ENCODE data around the gene TMIE.
"Not testable (repeated sequence)": the region's sequence is repeated elsewhere in the genome, so short reads cannot be mapped to it uniquely, and the experiment has no call there.

Gene TMIE

DNA sequence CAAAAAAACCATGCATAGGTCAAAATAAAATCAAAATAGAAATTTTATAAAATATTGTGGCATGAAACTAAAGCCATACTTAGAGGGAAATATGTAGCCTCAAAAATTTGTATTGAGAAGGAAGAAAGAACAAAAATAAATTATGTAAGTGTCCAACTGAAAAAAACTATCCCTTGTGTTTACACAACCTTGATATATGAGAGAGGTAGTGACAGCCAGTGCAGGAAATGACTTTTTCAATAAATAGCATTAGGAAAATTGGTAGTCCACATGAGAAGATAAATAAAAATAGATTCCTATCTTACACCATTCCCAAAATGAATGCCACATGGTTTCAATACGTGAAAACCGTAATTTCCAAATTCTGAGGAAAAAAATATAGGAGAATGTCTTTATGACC is 29.6 kb downstream of the TMIE start:
- H3K4me3 ChIP-seq (ENCODE audit: control insufficient read depth in 1 of 7, extremely low read depth in 1 of 7, insufficient read depth in 4 of 7, low read depth in 2 of 7, low read length in 6 of 7), result no peak overlapping the region
- no peak overlapping the region for H3K27ac ChIP-seq (ENCODE audit: insufficient read depth in 1 of 2, low read depth in 1 of 2, low read length in 2 of 2, poor library complexity in 1 of 2, severe bottlenecking in 2 of 2)
- no peaks in the 10 kb centered on the region for H3K27me3 ChIP-seq (replicated peaks in 2 of 5; ENCODE audit: control insufficient read depth in 4 of 5, insufficient read depth in 5 of 5, low read length in 4 of 5)
- H3K4me1 ChIP-seq (ENCODE audit: control extremely low read depth in 1 of 4, control insufficient read depth in 4 of 4, insufficient read depth in 4 of 4, low read length in 3 of 4), result peaks cover 0 to 7% (median 0%) of the 10 kb centered on the region in 4 experiments
- no CpG with 5 or more reads among the region's 2 CpGs for WGBS (ENCODE audit: insufficient coverage)
- ChIA-PET CTCF (no interaction called here), POLR2A (no interaction called here)
- no peak for DNase-seq
- H3K36me3 ChIP-seq (ENCODE audit: control insufficient read depth in 4 of 4, insufficient read depth in 4 of 4, low read length in 3 of 4), result no peaks in the 10 kb centered on the region
- no peaks in the 10 kb centered on the region for H3K9me3 ChIP-seq (ENCODE audit: control extremely low read depth in 1 of 5, control insufficient read depth in 4 of 5, insufficient read depth in 2 of 5, low read depth in 1 of 5, low read length in 4 of 5)

DNA sequence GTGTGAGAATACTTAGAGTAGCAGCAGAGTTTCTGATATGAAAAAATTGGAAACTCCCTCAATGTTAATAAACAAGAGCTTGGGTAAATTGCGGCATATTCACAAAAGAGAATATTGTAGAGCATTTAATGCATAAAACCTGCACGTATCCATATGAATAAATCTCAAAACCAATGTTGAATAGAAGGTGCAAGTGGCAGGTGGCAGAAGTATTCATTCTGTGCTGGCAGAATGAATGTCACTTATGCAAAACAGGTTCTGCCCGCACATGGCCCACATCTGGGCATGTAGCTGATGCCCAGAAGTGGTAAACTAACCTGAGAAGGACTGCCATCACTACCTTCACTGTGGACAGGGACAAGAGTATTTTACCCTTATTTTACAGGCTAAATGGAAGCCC is 30.6 kb downstream of the TMIE start:
- DNase-seq, result no peak
- Histone ChIP-seq H3K27me3 (replicated peaks in 2 of 5; ENCODE audit: control insufficient read depth in 4 of 5, insufficient read depth in 5 of 5, low read length in 4 of 5) (no peaks in the 10 kb centered on the region), H3K4me1 (ENCODE audit: control extremely low read depth in 1 of 4, control insufficient read depth in 4 of 4, insufficient read depth in 4 of 4, low read length in 3 of 4) (peaks cover 0 to under 1% (median 0%) of the 10 kb centered on the region in 4 experiments), H3K36me3 (ENCODE audit: control insufficient read depth in 4 of 4, insufficient read depth in 4 of 4, low read length in 3 of 4) (no peaks in the 10 kb centered on the region), H3K4me3 (ENCODE audit: control insufficient read depth in 1 of 7, extremely low read depth in 1 of 7, insufficient read depth in 4 of 7, low read depth in 2 of 7, low read length in 6 of 7) (no peak overlapping the region), H3K9me3 (ENCODE audit: control extremely low read depth in 1 of 5, control insufficient read depth in 4 of 5, insufficient read depth in 2 of 5, low read depth in 1 of 5, low read length in 4 of 5) (no peaks in the 10 kb centered on the region), H3K27ac (ENCODE audit: insufficient read depth in 1 of 2, low read depth in 1 of 2, low read length in 2 of 2, poor library complexity in 1 of 2, severe bottlenecking in 2 of 2) (no peak overlapping the region)
- POLR2A ChIA-PET, result no interaction called here
- CTCF ChIA-PET, result no interaction called here
- 80% methylated on average over 1 of the region's 3 CpGs for WGBS (ENCODE audit: insufficient coverage)

DNA sequence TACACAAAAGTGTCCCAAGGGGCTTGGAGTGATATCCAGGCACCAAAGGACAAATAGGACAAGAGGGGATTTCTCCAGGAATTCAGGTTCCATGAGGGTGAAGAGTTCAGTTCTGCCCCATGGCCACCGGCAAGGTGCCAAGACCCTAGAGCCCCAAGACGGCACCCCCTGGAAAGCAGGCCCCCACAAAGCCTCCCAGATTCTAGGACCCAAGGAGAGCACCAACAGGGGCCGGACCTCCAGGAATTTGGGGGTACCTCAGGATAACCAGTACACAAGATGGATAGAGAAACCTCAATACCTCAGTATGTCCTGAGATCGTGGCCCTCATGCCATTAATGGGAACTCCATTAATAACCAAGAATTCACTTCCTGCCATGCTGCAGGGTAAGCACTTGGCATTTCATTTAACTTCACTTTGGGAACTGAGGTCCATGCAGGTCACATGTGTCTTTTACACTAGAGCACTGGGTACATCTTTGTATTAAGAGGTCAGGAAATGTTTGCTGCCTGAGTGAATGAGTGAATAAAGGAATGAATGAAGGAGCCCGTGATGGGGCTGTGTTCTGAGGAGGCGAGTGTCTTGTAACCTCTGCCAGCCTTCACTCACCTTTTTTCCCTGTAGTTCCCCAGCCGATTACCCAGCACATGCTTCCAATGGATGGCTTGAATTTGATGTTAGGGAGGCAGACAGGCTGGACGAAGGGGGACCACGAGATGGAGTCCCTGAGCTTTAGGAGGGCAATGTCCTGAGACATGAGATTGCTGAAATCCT is 32.0 kb downstream of the TMIE start:
- Histone ChIP-seq H3K4me3 (ENCODE audit: control insufficient read depth in 1 of 7, extremely low read depth in 1 of 7, insufficient read depth in 4 of 7, low read depth in 2 of 7, low read length in 6 of 7) (no peak overlapping the region), H3K9me3 (ENCODE audit: control extremely low read depth in 1 of 5, control insufficient read depth in 4 of 5, insufficient read depth in 2 of 5, low read depth in 1 of 5, low read length in 4 of 5) (no peaks in the 10 kb centered on the region), H3K27ac (ENCODE audit: insufficient read depth in 1 of 2, low read depth in 1 of 2, low read length in 2 of 2, poor library complexity in 1 of 2, severe bottlenecking in 2 of 2) (no peak overlapping the region), H3K36me3 (ENCODE audit: control insufficient read depth in 4 of 4, insufficient read depth in 4 of 4, low read length in 3 of 4) (no peaks in the 10 kb centered on the region), H3K27me3 (replicated peaks in 2 of 5; ENCODE audit: control insufficient read depth in 4 of 5, insufficient read depth in 5 of 5, low read length in 4 of 5) (no peaks in the 10 kb centered on the region), H3K4me1 (ENCODE audit: control extremely low read depth in 1 of 4, control insufficient read depth in 4 of 4, insufficient read depth in 4 of 4, low read length in 3 of 4) (no peaks in the 10 kb centered on the region)
- DNase-seq, result no peak
- 95% methylated on average over 8 of the region's 9 CpGs for WGBS (ENCODE audit: insufficient coverage)
- ChIA-PET POLR2A (no interaction called here), CTCF (no interaction called here)

DNA sequence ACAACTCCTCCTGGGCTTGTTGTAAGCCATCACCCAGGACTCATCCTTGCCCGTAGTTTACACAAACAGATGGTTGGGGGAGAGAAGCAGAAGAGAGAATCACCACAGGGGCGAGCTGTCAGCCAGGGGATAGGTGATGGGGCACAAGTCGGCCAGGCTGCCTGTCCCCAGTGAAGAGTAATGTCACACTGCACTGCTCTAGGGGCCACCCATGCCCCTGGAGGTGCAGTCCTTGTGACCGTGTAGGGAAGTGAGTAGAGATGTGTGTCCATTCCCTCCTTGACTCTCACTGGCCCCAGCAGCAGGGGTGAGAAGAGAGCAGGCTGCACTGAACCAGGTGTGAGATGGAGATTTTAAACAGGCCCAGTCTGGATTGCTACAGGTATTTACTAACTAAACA is 33.6 kb downstream of the TMIE start:
- no peak overlapping the region for H3K27ac ChIP-seq (ENCODE audit: insufficient read depth in 1 of 2, low read depth in 1 of 2, low read length in 2 of 2, poor library complexity in 1 of 2, severe bottlenecking in 2 of 2)
- peaks cover 0 to 3% (median 0%) of the 10 kb centered on the region in 5 experiments for H3K9me3 ChIP-seq (ENCODE audit: control extremely low read depth in 1 of 5, control insufficient read depth in 4 of 5, insufficient read depth in 2 of 5, low read depth in 1 of 5, low read length in 4 of 5)
- no peaks in the 10 kb centered on the region for H3K36me3 ChIP-seq (ENCODE audit: control insufficient read depth in 4 of 4, insufficient read depth in 4 of 4, low read length in 3 of 4)
- POLR2A ChIA-PET, result no interaction called here
- H3K27me3 ChIP-seq (replicated peaks in 2 of 5; ENCODE audit: control insufficient read depth in 4 of 5, insufficient read depth in 5 of 5, low read length in 4 of 5), result no peaks in the 10 kb centered on the region
- H3K4me3 ChIP-seq (ENCODE audit: control insufficient read depth in 1 of 7, extremely low read depth in 1 of 7, insufficient read depth in 4 of 7, low read depth in 2 of 7, low read length in 6 of 7), result no peak overlapping the region
- no peak for DNase-seq
- CTCF ChIA-PET, result no interaction called here
- WGBS (ENCODE audit: insufficient coverage), result 94% methylated on average over 3 of the region's 4 CpGs
- no peaks in the 10 kb centered on the region for H3K4me1 ChIP-seq (ENCODE audit: control extremely low read depth in 1 of 4, control insufficient read depth in 4 of 4, insufficient read depth in 4 of 4, low read length in 3 of 4)

DNA sequence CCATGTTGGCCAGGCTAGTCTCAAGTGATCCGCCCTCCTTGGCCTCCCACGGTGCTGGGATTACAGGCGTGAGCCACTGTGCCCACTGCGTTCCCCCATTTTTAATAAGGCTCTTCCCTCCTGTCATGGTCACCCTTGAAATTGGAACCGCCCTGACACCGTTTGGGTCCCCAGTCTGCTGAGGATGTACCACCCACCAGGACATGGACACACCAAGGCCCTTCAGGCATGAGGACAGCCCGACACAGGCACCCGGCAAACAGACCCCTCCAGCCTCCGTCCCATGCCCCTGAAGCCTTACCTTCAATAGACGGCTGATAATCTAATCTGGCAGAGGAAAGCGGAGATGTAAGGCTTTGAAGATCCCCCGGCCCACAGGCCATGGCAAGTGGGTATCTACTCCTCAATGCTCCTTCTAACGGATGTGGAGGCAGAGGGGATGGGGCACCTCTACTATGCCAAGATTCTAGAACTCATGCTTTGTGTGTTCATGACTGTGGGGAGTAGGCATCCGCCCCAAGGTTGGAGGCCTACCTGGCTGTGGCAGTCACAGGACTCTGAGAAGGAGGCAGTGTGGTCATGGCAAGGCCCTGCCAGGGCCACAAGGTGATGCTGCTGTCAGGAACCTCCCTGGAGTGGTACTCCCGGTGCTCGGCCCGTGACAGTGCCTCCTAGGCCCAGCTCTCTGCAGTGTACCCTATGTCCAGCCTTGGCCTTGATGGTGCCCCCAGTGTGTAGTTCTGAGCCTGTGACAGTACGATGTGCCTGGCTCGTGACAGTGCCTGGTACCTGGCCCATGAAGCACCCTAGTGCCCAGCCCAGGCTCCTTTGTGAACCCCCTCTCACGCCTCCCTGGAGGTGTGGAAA is 35.0 kb downstream of the TMIE start:
- ChIA-PET CTCF (interaction anchor here (1.2 kb wide), 1 partner anchor 10 kb away, joined by 4 read pairs; no protein-coding TSS in a partner anchor), POLR2A (no interaction called here)
- no peaks in the 10 kb centered on the region for H3K4me1 ChIP-seq (ENCODE audit: control extremely low read depth in 1 of 4, control insufficient read depth in 4 of 4, insufficient read depth in 4 of 4, low read length in 3 of 4)
- no peak overlapping the region for H3K27ac ChIP-seq (ENCODE audit: insufficient read depth in 1 of 2, low read depth in 1 of 2, low read length in 2 of 2, poor library complexity in 1 of 2, severe bottlenecking in 2 of 2)
- DNase-seq, result no peak
- peaks cover 0 to 3% (median 0%) of the 10 kb centered on the region in 5 experiments for H3K9me3 ChIP-seq (ENCODE audit: control extremely low read depth in 1 of 5, control insufficient read depth in 4 of 5, insufficient read depth in 2 of 5, low read depth in 1 of 5, low read length in 4 of 5)
- no peaks in the 10 kb centered on the region for H3K27me3 ChIP-seq (replicated peaks in 2 of 5; ENCODE audit: control insufficient read depth in 4 of 5, insufficient read depth in 5 of 5, low read length in 4 of 5)
- no peaks in the 10 kb centered on the region for H3K36me3 ChIP-seq (ENCODE audit: control insufficient read depth in 4 of 4, insufficient read depth in 4 of 4, low read length in 3 of 4)
- H3K4me3 ChIP-seq (ENCODE audit: control insufficient read depth in 1 of 7, extremely low read depth in 1 of 7, insufficient read depth in 4 of 7, low read depth in 2 of 7, low read length in 6 of 7), result no peak overlapping the region
- WGBS (ENCODE audit: insufficient coverage), result 99% methylated on average over 18 of the region's 20 CpGs

DNA sequence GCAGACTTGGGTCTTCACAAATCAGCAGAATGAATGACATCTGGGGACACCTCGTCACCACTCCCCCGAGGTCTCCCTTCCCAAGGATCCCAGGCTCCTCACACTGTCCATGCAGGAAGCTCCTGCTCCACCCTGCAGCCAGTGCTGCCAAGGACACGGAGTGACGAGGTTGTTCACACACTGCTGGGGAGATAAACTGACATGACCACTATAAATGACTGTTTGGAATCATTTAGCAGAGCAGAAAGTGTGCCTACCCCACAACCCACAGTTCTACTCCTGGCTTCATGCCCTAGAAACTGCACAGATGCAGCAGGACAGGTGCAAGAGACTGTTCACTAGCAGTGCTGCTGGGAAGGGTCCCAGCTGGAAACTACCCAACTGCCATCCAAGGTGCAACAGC is 36.1 kb downstream of the TMIE start:
- Histone ChIP-seq H3K27ac (ENCODE audit: insufficient read depth in 1 of 2, low read depth in 1 of 2, low read length in 2 of 2, poor library complexity in 1 of 2, severe bottlenecking in 2 of 2) (no peak overlapping the region), H3K9me3 (ENCODE audit: control extremely low read depth in 1 of 5, control insufficient read depth in 4 of 5, insufficient read depth in 2 of 5, low read depth in 1 of 5, low read length in 4 of 5) (peaks cover 0 to 3% (median 0%) of the 10 kb centered on the region in 5 experiments), H3K4me1 (ENCODE audit: control extremely low read depth in 1 of 4, control insufficient read depth in 4 of 4, insufficient read depth in 4 of 4, low read length in 3 of 4) (no peaks in the 10 kb centered on the region), H3K4me3 (ENCODE audit: control insufficient read depth in 1 of 7, extremely low read depth in 1 of 7, insufficient read depth in 4 of 7, low read depth in 2 of 7, low read length in 6 of 7) (no peak overlapping the region), H3K27me3 (replicated peaks in 2 of 5; ENCODE audit: control insufficient read depth in 4 of 5, insufficient read depth in 5 of 5, low read length in 4 of 5) (no peaks in the 10 kb centered on the region), H3K36me3 (ENCODE audit: control insufficient read depth in 4 of 4, insufficient read depth in 4 of 4, low read length in 3 of 4) (no peaks in the 10 kb centered on the region)
- ChIA-PET POLR2A (no interaction called here), CTCF (interaction anchor here (1.2 to 1.7 kb wide), 2 partner anchors 11 to 22 kb away, joined by 4 read pairs; no protein-coding TSS in a partner anchor)
- no peak for DNase-seq
- WGBS (ENCODE audit: insufficient coverage), result 96% methylated on average over 4 of the region's 4 CpGs

DNA sequence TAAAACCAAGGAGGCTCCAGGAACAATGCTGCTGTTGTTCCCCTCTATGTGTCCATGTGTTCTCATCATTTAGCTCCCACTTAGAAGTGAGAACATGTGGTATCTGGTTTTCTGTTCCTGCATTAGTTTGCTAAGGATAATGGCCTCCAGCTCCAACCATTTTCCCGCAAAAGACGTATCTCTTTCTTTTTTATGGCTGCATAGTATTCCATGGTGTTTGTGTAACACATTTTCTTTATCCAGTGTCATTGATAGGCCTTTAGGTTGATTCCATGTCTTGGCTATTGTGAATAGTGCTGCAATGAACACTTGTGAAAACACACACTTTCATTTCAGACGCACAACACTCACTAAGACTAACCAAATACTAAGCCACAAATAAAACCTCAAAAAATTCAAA is 38.4 kb downstream of the TMIE start:
- CTCF ChIA-PET; H3K4me1 ChIP-seq (ENCODE audit: control extremely low read depth in 1 of 4, control insufficient read depth in 4 of 4, insufficient read depth in 4 of 4, low read length in 3 of 4); H3K4me3 ChIP-seq (ENCODE audit: control insufficient read depth in 1 of 7, extremely low read depth in 1 of 7, insufficient read depth in 4 of 7, low read depth in 2 of 7, low read length in 6 of 7); H3K27ac ChIP-seq (ENCODE audit: insufficient read depth in 1 of 2, low read depth in 1 of 2, low read length in 2 of 2, poor library complexity in 1 of 2, severe bottlenecking in 2 of 2); DNase-seq; H3K27me3 ChIP-seq (replicated peaks in 2 of 5; ENCODE audit: control insufficient read depth in 4 of 5, insufficient read depth in 5 of 5, low read length in 4 of 5); H3K36me3 ChIP-seq (ENCODE audit: control insufficient read depth in 4 of 4, insufficient read depth in 4 of 4, low read length in 3 of 4); H3K9me3 ChIP-seq (ENCODE audit: control extremely low read depth in 1 of 5, control insufficient read depth in 4 of 5, insufficient read depth in 2 of 5, low read depth in 1 of 5, low read length in 4 of 5); POLR2A ChIA-PET: not testable (repeated sequence)
- no CpG with 5 or more reads among the region's 3 CpGs for WGBS (ENCODE audit: insufficient coverage)
